ENCODE data around the gene RLF.

The RLF gene

GRCh38 chr1:40140211-40140973, 20.8 kb upstream of the RLF start:
- no peak for TF ChIP-seq POLR2AphosphoS5 (IDR thresholded peaks at IDR 0.05; ENCODE audit: low read depth, low read length)
- no peak for TF ChIP-seq FOXP2 (optimal IDR thresholded peaks at IDR 0.05; ENCODE audit: borderline replicate concordance, extremely low read depth, extremely low read length, insufficient read depth)
- no peak for TF ChIP-seq SIN3A (IDR thresholded peaks at IDR 0.05; ENCODE audit: borderline replicate concordance, insufficient read depth, low read length)
- no peak for TF ChIP-seq REST (IDR thresholded peaks at IDR 0.05; ENCODE audit: insufficient read depth in 1 of 2, low read depth in 2 of 2, low read length in 2 of 2)
- TF ChIP-seq TAF1 (IDR thresholded peaks at IDR 0.05; ENCODE audit: borderline replicate concordance, insufficient read depth, low read length): no peak

GRCh38 chr1:40141878-40142535, 19.2 kb upstream of the RLF start:
- TF ChIP-seq SIN3A (IDR thresholded peaks at IDR 0.05; ENCODE audit: borderline replicate concordance, insufficient read depth, low read length) (no peak), FOXP2 (optimal IDR thresholded peaks at IDR 0.05; ENCODE audit: borderline replicate concordance, extremely low read depth, extremely low read length, insufficient read depth) (no peak), POLR2AphosphoS5 (IDR thresholded peaks at IDR 0.05; ENCODE audit: low read depth, low read length) (no peak), TAF1 (IDR thresholded peaks at IDR 0.05; ENCODE audit: borderline replicate concordance, insufficient read depth, low read length) (no peak), REST (IDR thresholded peaks at IDR 0.05; ENCODE audit: insufficient read depth in 1 of 2, low read depth in 2 of 2, low read length in 2 of 2) (no peak)

GRCh38 chr1:40143891-40144575, 17.2 kb upstream of the RLF start:
- TF ChIP-seq POLR2AphosphoS5 (IDR thresholded peaks at IDR 0.05; ENCODE audit: low read depth, low read length): no peak
- no peak for TF ChIP-seq TAF1 (IDR thresholded peaks at IDR 0.05; ENCODE audit: borderline replicate concordance, insufficient read depth, low read length)

- TF ChIP-seq TAF1 (IDR thresholded peaks at IDR 0.05; ENCODE audit: borderline replicate concordance, insufficient read depth, low read length) (no peak), SIN3A (IDR thresholded peaks at IDR 0.05; ENCODE audit: borderline replicate concordance, insufficient read depth, low read length) (no peak), POLR2AphosphoS5 (IDR thresholded peaks at IDR 0.05; ENCODE audit: low read depth, low read length) (no peak), FOXP2 (optimal IDR thresholded peaks at IDR 0.05; ENCODE audit: borderline replicate concordance, extremely low read depth, extremely low read length, insufficient read depth) (no peak), REST (IDR thresholded peaks at IDR 0.05; ENCODE audit: insufficient read depth in 1 of 2, low read depth in 2 of 2, low read length in 2 of 2) (no peak)
These were observed 9.6 kb upstream of the RLF start for GRCh38 chr1:40151457-40152079.

GRCh38 chr1:40153073-40153770, 8.0 kb upstream of the RLF start:
- TF ChIP-seq REST (IDR thresholded peaks at IDR 0.05; ENCODE audit: insufficient read depth in 1 of 2, low read depth in 2 of 2, low read length in 2 of 2) (no peak), SIN3A (IDR thresholded peaks at IDR 0.05; ENCODE audit: borderline replicate concordance, insufficient read depth, low read length) (no peak)

All from PFSK-1 (cell line).